HEK293T (cell line): Measurements from ENCODE around the gene ASAP3.

Source experiments
- CTCF ChIA-PET: fragments of 350-600 bp; formaldehyde crosslinking; extraction: SDS; loops from one replicate; lab custom pipeline; 2021; ENCODE audit warnings: antibody characterized with exemption, inconsistent platforms; lab: Yijun Ruan, JAX
- POLR2A ChIA-PET: fragments of 350-600 bp; formaldehyde crosslinking; extraction: SDS; loops from one replicate; lab custom pipeline; 2020; ENCODE audit warnings: antibody characterized with exemption, inconsistent platforms; lab: Yijun Ruan, JAX
- DNase-seq: peaks from one replicate; pipeline ENCODE4 v3.0.0; 2012; ENCODE audit warnings: mixed read lengths; ENCODE audit errors: extremely low spot score
- ARNT ChIP-seq: fragments of 450-650 bp; IDR thresholded peaks from 2 replicates; pipeline ENCODE4 v1.6.1; 2017; ENCODE audit warnings: mild to moderate bottlenecking
- BHLHE40 ChIP-seq: fragments of 450-650 bp; IDR thresholded peaks from 2 replicates; pipeline ENCODE4 v1.6.1; 2016; ENCODE audit warnings: mild to moderate bottlenecking, moderate library complexity, borderline replicate concordance
- CTBP1 ChIP-seq: fragments of 450-650 bp; IDR thresholded peaks from 2 replicates; pipeline ENCODE4 v1.6.1; 2016; ENCODE audit warnings: borderline replicate concordance
- ELF4 ChIP-seq: fragments of 450-650 bp; IDR thresholded peaks from 2 replicates; pipeline ENCODE4 v1.6.1; 2017; ENCODE audit warnings: antibody characterized with exemption
- FOXA1 ChIP-seq: fragments of 450-650 bp; IDR thresholded peaks from 2 replicates; pipeline ENCODE4 v1.6.1; 2016; ENCODE audit warnings: mild to moderate bottlenecking
- FOXK2 ChIP-seq: fragments of 450-650 bp; IDR thresholded peaks from 2 replicates; pipeline ENCODE4 v1.6.1; 2016; ENCODE audit warnings: mild to moderate bottlenecking
- FOXM1 ChIP-seq: fragments of 450-650 bp; IDR thresholded peaks from 2 replicates; pipeline ENCODE4 v1.6.1; 2017; ENCODE audit warnings: mild to moderate bottlenecking, borderline replicate concordance
- HDGF ChIP-seq: fragments of 450-650 bp; IDR thresholded peaks from 2 replicates; pipeline ENCODE4 v1.6.1; 2017; ENCODE audit warnings: antibody characterized with exemption, borderline replicate concordance
- L3MBTL2 ChIP-seq: fragments of 450-650 bp; conservative IDR thresholded peaks from 2 replicates; pipeline ENCODE4 v1.6.1; 2016; ENCODE audit warnings: mild to moderate bottlenecking
- LEF1 ChIP-seq: fragments of 450-650 bp; IDR thresholded peaks from 2 replicates; pipeline ENCODE4 v1.6.1; 2017; ENCODE audit warnings: mild to moderate bottlenecking, borderline replicate concordance
- NFRKB ChIP-seq: fragments of 450-650 bp; IDR thresholded peaks from 2 replicates; pipeline ENCODE4 v1.6.1; 2016; ENCODE audit warnings: mild to moderate bottlenecking, moderate library complexity
- SP1 ChIP-seq: fragments of 450-650 bp; IDR thresholded peaks from 2 replicates; pipeline ENCODE4 v1.6.1; 2017
- SUZ12 ChIP-seq: fragments of 450-650 bp; IDR thresholded peaks from 2 replicates; pipeline ENCODE4 v1.6.1; 2016; ENCODE audit warnings: mild to moderate bottlenecking
- TARDBP ChIP-seq: fragments of 450-650 bp; IDR thresholded peaks from 2 replicates; pipeline ENCODE4 v1.6.1; 2016
- ZNF384 ChIP-seq: fragments of 450-650 bp; IDR thresholded peaks from 2 replicates; pipeline ENCODE4 v1.6.1; 2016
- TF ChIP-seq, protein P1 (sequence below): fragments of 450-650 bp; IDR thresholded peaks from 2 replicates; pipeline ENCODE4 v1.6.1; 2016

ASAP3 gene

DNA sequence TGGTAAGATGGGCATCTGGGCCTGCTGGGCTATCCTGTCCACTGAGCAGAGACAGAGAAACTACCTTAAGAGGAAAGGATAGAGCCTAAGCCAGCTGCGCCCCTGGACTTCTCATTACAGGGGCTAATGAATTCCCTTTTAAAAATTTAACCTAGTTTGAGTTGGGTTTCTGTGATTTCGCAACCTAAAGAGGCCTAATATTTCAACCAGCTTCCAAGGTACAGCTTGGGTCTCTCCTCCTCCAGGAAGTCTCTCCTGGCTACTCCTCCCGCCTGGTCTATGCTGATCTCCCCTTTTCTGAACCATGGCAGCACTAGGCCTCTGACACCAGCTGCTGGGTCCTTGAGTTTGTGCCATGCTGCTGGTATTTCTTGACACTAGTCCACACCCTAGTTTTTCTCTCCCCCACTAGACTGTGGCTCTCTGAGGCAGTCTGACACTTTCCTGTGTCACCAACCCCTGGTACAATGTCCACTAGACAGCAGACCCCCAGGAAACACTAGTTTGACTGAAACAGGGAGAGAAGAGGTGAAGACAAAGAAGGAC lies 30.5 kb downstream of the ASAP3 start:
- DNase-seq: no peak
- ChIA-PET CTCF (no interaction called here), POLR2A (no interaction called here)
- TF ChIP-seq ELF4 (no peak), TARDBP (no peak), L3MBTL2 (no peak), FOXA1 (no peak), ZNF384 (no peak), ARNT (no peak), CTBP1 (no peak), LEF1 (no peak), FOXK2 (no peak), SP1 (no peak), NFRKB (no peak), HDGF (no peak), BHLHE40 (no peak), SUZ12 (no peak), FOXM1 (no peak)
- TF ChIP-seq, protein P1, sequence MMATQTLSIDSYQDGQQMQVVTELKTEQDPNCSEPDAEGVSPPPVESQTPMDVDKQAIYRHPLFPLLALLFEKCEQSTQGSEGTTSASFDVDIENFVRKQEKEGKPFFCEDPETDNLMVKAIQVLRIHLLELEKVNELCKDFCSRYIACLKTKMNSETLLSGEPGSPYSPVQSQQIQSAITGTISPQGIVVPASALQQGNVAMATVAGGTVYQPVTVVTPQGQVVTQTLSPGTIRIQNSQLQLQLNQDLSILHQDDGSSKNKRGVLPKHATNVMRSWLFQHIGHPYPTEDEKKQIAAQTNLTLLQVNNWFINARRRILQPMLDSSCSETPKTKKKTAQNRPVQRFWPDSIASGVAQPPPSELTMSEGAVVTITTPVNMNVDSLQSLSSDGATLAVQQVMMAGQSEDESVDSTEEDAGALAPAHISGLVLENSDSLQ: no peak

DNA sequence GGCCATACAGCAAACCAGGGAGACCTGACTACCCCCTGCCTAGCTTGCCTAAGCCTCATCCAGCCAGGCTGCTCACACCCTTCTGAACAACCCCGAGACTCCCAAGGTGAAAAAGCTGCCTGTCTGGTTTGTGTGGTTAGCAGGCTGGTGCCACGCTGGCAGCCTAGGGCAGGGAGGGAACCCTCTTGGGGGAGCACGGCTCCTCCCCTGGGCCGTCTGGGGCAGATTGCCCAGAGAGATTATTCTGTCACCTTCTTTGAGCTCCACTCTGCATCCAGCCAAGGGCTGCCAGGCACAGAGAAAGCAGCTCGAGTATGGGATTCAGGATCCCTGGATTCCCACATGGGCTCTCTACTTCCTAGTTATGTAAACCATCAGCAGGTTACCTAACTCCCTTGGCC lies 32.0 kb downstream of the ASAP3 start:
- ChIA-PET POLR2A (no interaction called here), CTCF (no interaction called here)

DNA sequence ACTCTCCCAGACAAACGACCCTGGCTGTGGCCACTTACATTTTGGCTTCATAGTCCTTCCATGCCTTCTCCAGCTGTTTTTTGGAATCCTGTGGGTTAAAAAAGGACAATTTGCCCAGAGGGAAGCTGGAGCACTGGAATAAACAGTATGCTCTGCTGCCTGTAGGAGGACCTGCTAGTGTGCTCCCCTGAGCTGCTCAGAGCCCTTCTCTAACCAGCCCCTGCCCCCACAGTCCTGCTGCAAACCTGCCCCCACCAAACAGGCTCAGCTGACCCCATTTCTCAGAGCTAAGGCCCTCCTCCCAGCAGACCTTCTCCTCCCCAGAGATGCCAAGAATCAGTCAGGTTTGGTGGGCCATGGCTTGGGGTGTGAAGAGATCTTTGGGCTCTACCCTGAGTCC lies 32.5 kb downstream of the ASAP3 start:
- no peak for DNase-seq
- no peak for TF ChIP-seq ZNF384
- no peak for TF ChIP-seq TARDBP
- TF ChIP-seq BHLHE40: no peak
- no peak for TF ChIP-seq CTBP1
- TF ChIP-seq NFRKB: no peak
- TF ChIP-seq FOXK2: no peak
- TF ChIP-seq, protein P1: no peak
- no peak for TF ChIP-seq FOXM1
- no peak for TF ChIP-seq LEF1
- TF ChIP-seq FOXA1: no peak
- TF ChIP-seq SUZ12: no peak
- no peak for TF ChIP-seq ELF4
- no peak for TF ChIP-seq SP1
- no peak for TF ChIP-seq HDGF
- no peak for TF ChIP-seq ARNT
- POLR2A ChIA-PET: interaction anchor here (1.0 kb wide), 1 partner anchor 80 kb away, joined by 4 read pairs; the partner anchor contains the start of gene E2F2
- CTCF ChIA-PET: no interaction called here

More for the DNA sequence above, 32.0 kb downstream of the ASAP3 start:
- TF ChIP-seq FOXA1 (no peak), CTBP1 (no peak), NFRKB (no peak), LEF1 (no peak), TARDBP (no peak), SUZ12 (no peak), ARNT (no peak), HDGF (no peak), ZNF384 (no peak), L3MBTL2 (no peak), ELF4 (no peak), SP1 (no peak), FOXK2 (no peak), FOXM1 (no peak), BHLHE40 (no peak)
- TF ChIP-seq, protein P1: no peak
- DNase-seq: no peak

DNA sequence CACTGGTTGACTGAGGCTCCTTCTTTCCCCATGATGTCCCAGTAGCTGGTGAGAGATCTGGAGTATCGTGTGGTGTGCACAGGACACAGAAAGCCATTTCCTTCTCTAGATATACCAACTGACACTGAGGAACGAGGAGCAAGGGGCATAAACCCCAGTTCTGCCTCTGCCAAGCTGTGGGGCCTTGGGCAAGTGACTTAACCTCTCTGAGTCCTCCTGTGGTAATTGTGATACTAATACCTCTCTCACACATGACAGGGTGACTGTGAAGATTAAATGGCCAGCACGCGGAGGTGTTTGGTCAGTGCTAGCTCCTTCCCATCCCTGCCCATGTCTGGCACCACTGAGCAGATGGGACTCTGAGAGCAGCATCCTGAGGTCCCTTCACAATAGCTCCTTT lies 33.1 kb downstream of the ASAP3 start:
- ChIA-PET POLR2A (interaction anchor here (1.0 kb wide), 1 partner anchor 81 kb away, joined by 4 read pairs; the partner anchor contains the start of gene E2F2), CTCF (no interaction called here)
- TF ChIP-seq SUZ12 (no peak), L3MBTL2 (no peak), ARNT (no peak), FOXK2 (no peak), NFRKB (no peak), FOXM1 (no peak), ZNF384 (no peak), HDGF (no peak), ELF4 (no peak), BHLHE40 (no peak), TARDBP (no peak), LEF1 (no peak), FOXA1 (no peak), SP1 (no peak), CTBP1 (no peak)
- TF ChIP-seq, protein P1: no peak
- DNase-seq: no peak

DNA sequence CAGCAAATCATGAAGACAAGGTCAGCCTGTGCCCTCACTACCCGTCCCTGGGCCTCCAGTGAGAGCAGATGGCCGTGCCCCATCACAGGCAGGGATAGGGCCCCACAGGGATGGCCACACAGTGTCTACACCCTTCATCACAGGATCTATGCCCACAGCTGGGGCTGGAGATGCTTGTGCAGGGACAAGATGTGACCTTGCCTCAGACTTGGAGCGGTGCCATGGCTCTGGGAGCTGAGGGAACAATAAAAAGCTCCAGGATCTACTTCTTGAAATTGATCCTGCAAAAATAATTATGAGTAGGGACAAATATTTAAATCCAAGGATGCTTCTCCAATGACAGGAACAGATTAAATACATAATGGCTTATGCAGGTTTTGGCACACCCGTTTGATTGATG lies 34.0 kb downstream of the ASAP3 start:
- DNase-seq: no peak
- TF ChIP-seq FOXM1: no peak
- no peak for TF ChIP-seq NFRKB
- TF ChIP-seq SUZ12: no peak
- no peak for TF ChIP-seq HDGF
- no peak for TF ChIP-seq FOXA1
- TF ChIP-seq ELF4: no peak
- no peak for TF ChIP-seq ARNT
- TF ChIP-seq, protein P1: no peak
- TF ChIP-seq L3MBTL2: no peak
- no peak for TF ChIP-seq BHLHE40
- no peak for TF ChIP-seq ZNF384
- no peak for TF ChIP-seq LEF1
- no peak for TF ChIP-seq FOXK2
- TF ChIP-seq CTBP1: no peak
- no peak for TF ChIP-seq TARDBP
- no peak for TF ChIP-seq SP1
- CTCF ChIA-PET: no interaction called here
- POLR2A ChIA-PET: no interaction called here
